Thymus (tissue), 11 donors: ENCODE results near the gene CAMTA1. TPM values are rescaled to one million over a fixed set of nuclear protein-coding genes. Genes with fewer than 3 reads are reported as not detected.

ENCODE experiments used
- DNase-seq, 9 donors: peaks; one replicate each; pipeline ENCODE4 v3.0.0-alpha.2; 2013; ENCODE audit warnings: low spot score in 9 of 9, low read depth in 6 of 9, missing footprints in 1 of 9
- H3K27ac ChIP-seq, 2 donors: one replicate each; pipeline ENCODE4 v1.5.1; 2013; ENCODE audit warnings: control low read depth in 1 of 2, low read depth in 1 of 2, low read length in 1 of 2, mild to moderate bottlenecking in 1 of 2, moderate library complexity in 1 of 2
- H3K27me3 ChIP-seq, 2 donors: one replicate each; pipeline ENCODE4 v1.5.1; 2013; ENCODE audit warnings: low read length in 1 of 2; ENCODE audit not compliant: control insufficient read depth in 2 of 2, insufficient read depth in 1 of 2
- H3K36me3 ChIP-seq, 2 donors: one replicate each; pipeline ENCODE4 v1.5.1; 2013; ENCODE audit warnings: low read length in 1 of 2, mild to moderate bottlenecking in 1 of 2, moderate library complexity in 1 of 2; ENCODE audit not compliant: control insufficient read depth in 2 of 2, insufficient read depth in 2 of 2
- H3K4me1 ChIP-seq, 2 donors: one replicate each; pipeline ENCODE4 v1.5.1; 2013; ENCODE audit warnings: low read length in 2 of 2; ENCODE audit not compliant: control insufficient read depth in 2 of 2, insufficient read depth in 2 of 2
- H3K4me3 ChIP-seq, 2 donors: one replicate each; pipeline ENCODE4 v1.5.1; 2013; ENCODE audit warnings: low read length in 2 of 2, control low read depth in 1 of 2, mild to moderate bottlenecking in 1 of 2
- H3K9me3 ChIP-seq, 2 donors: one replicate each; pipeline ENCODE4 v1.5.1; 2013; ENCODE audit warnings: low read length in 1 of 2, mild to moderate bottlenecking in 1 of 2; ENCODE audit not compliant: control insufficient read depth in 2 of 2, insufficient read depth in 1 of 2
- WGBS: extraction: QIAGEN DNeasy Blood & Tissue Kit; methylation state at CpG from one replicate; pipeline ENCODE4 v1.1.7; 2013; 5-methylcytosine and 5-hydroxymethylcytosine counted together
- polyA plus RNA-seq: library from polyadenylated mRNA; stranded (reverse); fragments of 200-250 nt; gene quantifications from one replicate; pipeline ENCODE4 v1.2.3, GENCODE V29; 2013
- total RNA-seq: library from RNA; stranded (reverse); fragments of 120-200 nt; gene quantifications from one replicate; pipeline ENCODE4 v1.2.4, GENCODE V29; 2013
- donor health status: healthy.

CAMTA1 gene
- total and polyA plus RNA-seq, 2 donors, result 32.0 to 158 TPM

- 65% methylated on average over 2 of the region's 2 CpGs for WGBS
- DNase-seq, result no peak
These were observed 908.4 kb downstream of the CAMTA1 start for GRCh38 chr1:7693662-7694061.

GRCh38 chr1:7694600-7695496 lies 909.6 kb downstream of the CAMTA1 start:
- no peaks in the 10 kb centered on the region for H3K4me1 ChIP-seq
- no peak overlapping the region for H3K4me3 ChIP-seq
- H3K9me3 ChIP-seq, result peaks cover 2 to 5% of the 10 kb centered on the region in 2 donors
- H3K27me3 ChIP-seq, result peaks cover 0 to 2% of the 10 kb centered on the region in 2 donors
- no peak for DNase-seq
- no peaks in the 10 kb centered on the region for H3K36me3 ChIP-seq
- 92% methylated on average over 17 of the region's 17 CpGs for WGBS
- H3K27ac ChIP-seq, result no peak overlapping the region

More at GRCh38 chr1:7693662-7694061, 908.4 kb downstream of the CAMTA1 start:
- peaks cover 0 to 2% of the 10 kb centered on the region in 2 donors for H3K27me3 ChIP-seq
- no peak overlapping the region for H3K27ac ChIP-seq
- peaks cover 2 to 5% of the 10 kb centered on the region in 2 donors for H3K9me3 ChIP-seq
- H3K36me3 ChIP-seq, result no peaks in the 10 kb centered on the region
- no peak overlapping the region for H3K4me3 ChIP-seq
- H3K4me1 ChIP-seq, result no peaks in the 10 kb centered on the region

- peaks cover 0 to 5% of the 10 kb centered on the region in 2 donors for H3K27me3 ChIP-seq
- no peaks in the 10 kb centered on the region for H3K36me3 ChIP-seq
- H3K4me1 ChIP-seq, result no peaks in the 10 kb centered on the region
- no peak overlapping the region for H3K27ac ChIP-seq
- WGBS, result 89% methylated on average over 6 of the region's 6 CpGs
- no peak overlapping the region for H3K4me3 ChIP-seq
- DNase-seq, result no peak
- H3K9me3 ChIP-seq, result peaks cover 2 to 5% of the 10 kb centered on the region in 2 donors
These were observed 910.4 kb downstream of the CAMTA1 start for GRCh38 chr1:7695497-7696117.

DNA sequence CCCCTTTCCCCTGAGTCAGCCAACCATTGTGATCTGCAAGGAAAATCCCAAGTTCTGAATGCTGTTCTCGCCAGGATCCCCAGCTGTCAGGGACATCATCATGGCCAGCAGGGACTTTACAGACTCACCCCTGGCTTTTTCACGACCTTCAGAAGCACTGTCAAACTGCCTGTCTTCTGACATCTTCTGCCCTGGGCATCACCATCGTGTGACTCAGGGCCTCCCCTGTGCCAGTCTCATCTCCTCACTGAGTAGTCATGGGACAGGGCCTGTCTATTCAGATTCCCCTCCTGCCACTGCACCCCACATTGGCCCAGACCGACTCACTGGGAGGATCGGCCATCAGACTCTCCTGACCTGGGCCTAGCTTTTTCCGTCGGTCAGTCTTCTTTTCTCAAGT lies 913.4 kb downstream of the CAMTA1 start:
- Histone ChIP-seq H3K4me3 (no peak overlapping the region), H3K36me3 (no peaks in the 10 kb centered on the region), H3K27me3 (peaks cover 21 to 31% of the 10 kb centered on the region in 2 donors), H3K27ac (no peak overlapping the region), H3K4me1 (no peaks in the 10 kb centered on the region), H3K9me3 (no peaks in the 10 kb centered on the region)
- DNase-seq, result no peak
- 92% methylated on average over 7 of the region's 7 CpGs for WGBS

DNA sequence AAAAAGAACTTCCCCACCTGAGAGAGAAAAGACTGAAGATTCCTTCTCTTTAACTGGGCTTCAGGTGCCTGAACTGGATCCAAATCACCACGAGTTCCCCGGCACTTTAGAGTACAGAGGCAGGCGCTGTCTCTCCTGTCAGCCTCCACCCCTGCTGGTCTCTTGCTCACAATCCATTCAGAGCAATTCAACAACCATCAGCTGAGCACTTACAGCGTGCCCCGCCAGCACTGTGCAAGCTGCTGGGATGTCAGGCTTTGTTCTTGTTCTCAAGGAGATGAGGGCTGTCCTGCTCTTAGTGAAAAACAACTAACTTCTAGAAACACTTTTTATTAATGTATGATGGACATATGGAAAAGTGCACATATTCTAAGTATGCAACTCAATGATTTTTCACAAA lies 917.1 kb downstream of the CAMTA1 start:
- peaks cover 54 to 57% of the 10 kb centered on the region in 2 donors for H3K27me3 ChIP-seq
- DNase-seq, result no peak
- WGBS, result 78% methylated on average over 5 of the region's 5 CpGs

GRCh38 chr1:7703321-7704213 lies 918.3 kb downstream of the CAMTA1 start:
- 15% methylated on average over 60 of the region's 60 CpGs for whole genome bisulfite sequencing
- Histone ChIP-seq H3K27me3 (peaks cover 57 to 65% of the 10 kb centered on the region in 2 donors), H3K36me3 (no peaks in the 10 kb centered on the region), H3K4me3 (peak overlapping the region in 1 of 2 donors; percentile 47), H3K4me1 (no peaks in the 10 kb centered on the region), H3K9me3 (no peaks in the 10 kb centered on the region), H3K27ac (no peak overlapping the region)
- no peak for DNase-seq

More for the DNA sequence above, 917.1 kb downstream of the CAMTA1 start:
- no peaks in the 10 kb centered on the region for H3K9me3 ChIP-seq
- H3K4me1 ChIP-seq, result no peaks in the 10 kb centered on the region
- H3K36me3 ChIP-seq, result no peaks in the 10 kb centered on the region
- H3K4me3 ChIP-seq, result no peak overlapping the region
- no peak overlapping the region for H3K27ac ChIP-seq

GRCh38 chr1:7704214-7705047 lies 919.2 kb downstream of the CAMTA1 start:
- Histone ChIP-seq H3K4me1 (no peaks in the 10 kb centered on the region), H3K4me3 (peak overlapping the region in 1 of 2 donors; percentile 47), H3K9me3 (no peaks in the 10 kb centered on the region), H3K27me3 (peaks cover 57 to 67% of the 10 kb centered on the region in 2 donors), H3K27ac (no peak overlapping the region), H3K36me3 (no peaks in the 10 kb centered on the region)
- 2% methylated on average over 151 of the region's 151 CpGs for WGBS
- DNase-seq, result peak; percentile 9 to 86 (median 70)
